ENCODE data around the gene GRB2. TPM values are rescaled to one million over a fixed set of nuclear protein-coding genes. Genes with fewer than 3 reads are reported as not detected.

The GRB2 gene
- total RNA-seq, 2 experiments from 2014 or later, result 167 to 179 TPM

DNA sequence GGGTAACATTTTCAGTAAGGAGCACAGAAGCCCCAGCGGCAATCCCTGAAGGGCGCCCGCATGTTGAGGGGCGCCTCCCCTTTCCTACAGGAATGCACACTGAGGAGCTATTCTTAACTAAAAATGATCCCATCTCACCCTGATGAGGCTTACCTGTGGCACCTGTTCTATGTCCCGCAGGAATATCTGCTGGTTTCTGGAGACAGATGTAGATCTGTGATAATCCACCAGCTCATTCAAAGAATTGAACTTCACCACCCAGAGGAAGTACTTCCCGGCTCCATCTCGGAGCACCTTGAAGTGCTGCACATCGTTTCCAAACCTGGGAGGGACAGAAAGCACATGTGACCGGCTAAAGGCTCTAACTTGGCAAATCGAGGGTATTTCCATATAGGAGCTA lies 84.0 kb downstream of the GRB2 start:
- H3K4me1 Mint-ChIP-seq (ENCODE audit: low read depth), result peaks cover 15% of the 10 kb centered on the region
- POLR2A ChIA-PET, result interaction anchor here (0.9 to 2.0 kb wide), 5 partner anchors 12 to 51 kb away, joined by 3 to 6 read pairs (median 3); partner anchors contain the start of genes MIF4GD and SLC25A19
- no peak overlapping the region for H3K4me3 Mint-ChIP-seq
- no peak overlapping the region for H3K27ac Mint-ChIP-seq
- H3K27me3 Mint-ChIP-seq, result no peaks in the 10 kb centered on the region
- H3K36me3 Mint-ChIP-seq (ENCODE audit: low read depth), result peaks cover 42% of the 10 kb centered on the region
- no peaks in the 10 kb centered on the region for H3K9me3 Mint-ChIP-seq
- intact Hi-C loops (cut with micrococcal nuclease), result no loop called here
- no peak for ATAC-seq
- no peak for DNase-seq
- TF ChIP-seq, protein P1, sequence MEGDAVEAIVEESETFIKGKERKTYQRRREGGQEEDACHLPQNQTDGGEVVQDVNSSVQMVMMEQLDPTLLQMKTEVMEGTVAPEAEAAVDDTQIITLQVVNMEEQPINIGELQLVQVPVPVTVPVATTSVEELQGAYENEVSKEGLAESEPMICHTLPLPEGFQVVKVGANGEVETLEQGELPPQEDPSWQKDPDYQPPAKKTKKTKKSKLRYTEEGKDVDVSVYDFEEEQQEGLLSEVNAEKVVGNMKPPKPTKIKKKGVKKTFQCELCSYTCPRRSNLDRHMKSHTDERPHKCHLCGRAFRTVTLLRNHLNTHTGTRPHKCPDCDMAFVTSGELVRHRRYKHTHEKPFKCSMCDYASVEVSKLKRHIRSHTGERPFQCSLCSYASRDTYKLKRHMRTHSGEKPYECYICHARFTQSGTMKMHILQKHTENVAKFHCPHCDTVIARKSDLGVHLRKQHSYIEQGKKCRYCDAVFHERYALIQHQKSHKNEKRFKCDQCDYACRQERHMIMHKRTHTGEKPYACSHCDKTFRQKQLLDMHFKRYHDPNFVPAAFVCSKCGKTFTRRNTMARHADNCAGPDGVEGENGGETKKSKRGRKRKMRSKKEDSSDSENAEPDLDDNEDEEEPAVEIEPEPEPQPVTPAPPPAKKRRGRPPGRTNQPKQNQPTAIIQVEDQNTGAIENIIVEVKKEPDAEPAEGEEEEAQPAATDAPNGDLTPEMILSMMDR (IDR thresholded peaks at IDR 0.05), result no peak
- CTCF ChIA-PET, result interaction anchor here (0.7 to 4.6 kb wide), 9 partner anchors 23 to 120 kb away, joined by 3 to 39 read pairs (median 8); partner anchors contain the start of gene GRB2

DNA sequence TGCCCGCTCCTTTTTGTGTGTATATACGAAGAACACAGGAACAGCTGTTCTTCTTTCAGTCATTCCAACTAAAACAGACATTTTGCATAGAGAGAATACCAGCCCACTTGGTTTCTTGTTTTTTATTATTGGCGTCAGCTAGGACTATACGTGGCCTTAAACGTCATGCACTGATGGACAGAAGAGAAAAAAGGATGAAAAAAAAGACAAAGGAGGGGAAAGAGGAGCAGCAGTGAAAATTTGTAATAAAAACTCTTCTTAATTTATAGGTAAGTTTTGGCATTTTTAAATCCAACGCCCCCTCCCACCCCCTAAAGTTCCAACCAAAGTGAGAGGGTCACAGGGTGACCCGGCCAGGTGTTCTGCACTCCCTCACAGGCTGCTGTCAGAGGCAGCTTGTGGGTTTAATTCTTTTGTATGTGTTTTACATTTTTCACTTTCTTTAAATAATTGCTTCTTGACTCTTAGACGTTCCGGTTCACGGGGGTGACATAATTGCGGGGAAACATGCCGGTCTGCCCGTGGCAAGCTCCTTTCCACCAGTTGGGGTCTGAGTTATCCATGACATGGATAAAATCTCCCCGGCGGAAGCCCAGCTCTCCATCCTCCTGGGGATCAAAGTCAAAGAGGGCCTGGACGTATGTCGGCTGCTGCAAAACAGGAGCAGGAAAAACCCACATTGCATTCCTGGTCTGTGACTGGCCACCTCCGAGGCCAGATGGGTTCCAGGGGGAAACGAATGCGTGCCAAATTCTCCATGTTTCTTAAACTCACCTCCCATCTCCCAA lies 85.4 kb downstream of the GRB2 start:
- no peak overlapping the region for H3K4me3 Mint-ChIP-seq
- ChIA-PET POLR2A (interaction anchor here (0.9 to 2.0 kb wide), 3 partner anchors 17 to 47 kb away, joined by 3 to 6 read pairs (median 5); no protein-coding TSS in a partner anchor), CTCF (interaction anchor here (1.2 to 4.6 kb wide), 6 partner anchors 28 to 93 kb away, joined by 3 to 39 read pairs (median 4); partner anchors contain the start of gene GRB2)
- H3K4me1 Mint-ChIP-seq (ENCODE audit: low read depth), result peaks cover 18% of the 10 kb centered on the region
- H3K27me3 Mint-ChIP-seq, result no peaks in the 10 kb centered on the region
- peak overlapping the region; percentile 36 for H3K27ac Mint-ChIP-seq
- intact Hi-C loops (cut with micrococcal nuclease), result no loop called here
- no peaks in the 10 kb centered on the region for H3K9me3 Mint-ChIP-seq
- DNase-seq (no peak), ATAC-seq (no peak)
- peaks cover 35% of the 10 kb centered on the region for H3K36me3 Mint-ChIP-seq (ENCODE audit: low read depth)
- TF ChIP-seq, protein P1 (IDR thresholded peaks at IDR 0.05), result no peak

DNA sequence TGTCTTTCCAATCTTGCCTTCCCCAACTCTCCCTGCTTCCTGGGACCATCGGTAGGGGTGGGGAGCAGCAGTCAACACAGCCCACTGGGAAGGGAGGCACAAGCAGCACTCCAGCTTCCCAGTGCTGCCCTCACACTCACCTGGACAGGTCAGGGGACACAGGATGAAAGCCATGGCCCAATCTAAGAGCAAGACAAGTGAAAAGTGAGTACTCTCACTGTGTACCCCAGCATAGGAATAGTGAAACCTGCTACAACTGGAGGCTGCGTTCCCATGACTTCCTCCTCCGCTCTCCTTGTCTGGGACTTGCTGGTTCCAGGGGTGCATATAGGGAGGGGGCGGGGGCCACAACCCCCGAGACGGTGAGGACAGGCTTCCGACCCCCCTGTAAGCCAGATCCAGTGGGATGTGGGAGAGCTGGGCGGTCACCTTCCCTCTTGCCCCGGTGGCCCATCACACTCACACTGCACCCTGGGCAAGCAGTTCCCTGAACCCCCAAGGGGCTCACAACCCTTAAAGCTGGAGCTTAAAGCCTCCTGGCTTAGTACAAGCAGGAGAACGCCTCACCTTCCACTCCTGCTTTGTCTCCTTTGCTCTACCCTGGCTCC lies 86.8 kb downstream of the GRB2 start:
- Mint-ChIP-seq H3K27me3 (no peaks in the 10 kb centered on the region), H3K9me3 (no peaks in the 10 kb centered on the region), H3K36me3 (ENCODE audit: low read depth) (peaks cover 30% of the 10 kb centered on the region), H3K27ac (peak overlapping the region; percentile 59), H3K4me3 (no peak overlapping the region), H3K4me1 (ENCODE audit: low read depth) (peaks cover 27% of the 10 kb centered on the region)
- POLR2A ChIA-PET, result interaction anchor here (1.0 to 1.2 kb wide), 3 partner anchors 29 to 87 kb away, joined by 3 to 5 read pairs (median 3); partner anchors contain the start of gene GRB2
- TF ChIP-seq, protein P1 (IDR thresholded peaks at IDR 0.05), result no peak
- DNase-seq (no peak), ATAC-seq (no peak)
- CTCF ChIA-PET, result no interaction called here
- intact Hi-C loops (cut with micrococcal nuclease), result no loop called here

DNA sequence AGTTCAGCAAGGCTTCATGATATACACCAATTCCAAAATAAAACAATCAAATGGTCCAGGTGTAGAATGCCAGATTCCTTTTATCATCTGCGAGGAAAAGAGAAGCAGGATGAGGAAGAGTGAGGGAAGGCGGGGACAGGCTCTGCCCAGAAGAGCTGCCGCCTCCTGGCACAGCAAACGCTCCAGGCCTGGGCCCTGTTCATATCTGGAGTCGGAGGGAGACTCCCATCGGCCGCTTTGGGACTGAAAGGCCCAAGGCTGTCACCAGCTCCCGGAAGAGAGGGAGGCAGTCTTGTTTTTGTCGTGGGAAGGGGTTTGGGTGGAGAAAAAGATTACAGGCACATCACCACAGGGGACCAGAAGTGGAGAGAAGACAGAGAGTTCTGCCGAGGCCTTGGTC lies 87.3 kb downstream of the GRB2 start:
- Mint-ChIP-seq H3K36me3 (ENCODE audit: low read depth) (peaks cover 26% of the 10 kb centered on the region), H3K4me3 (no peak overlapping the region), H3K27me3 (no peaks in the 10 kb centered on the region), H3K9me3 (no peaks in the 10 kb centered on the region), H3K4me1 (ENCODE audit: low read depth) (peaks cover 25% of the 10 kb centered on the region), H3K27ac (peak overlapping the region; percentile 44)
- TF ChIP-seq, protein P1 (IDR thresholded peaks at IDR 0.05), result no peak
- POLR2A ChIA-PET, result interaction anchor here (1.0 to 1.2 kb wide), 2 partner anchors 28 to 88 kb away, joined by 3 read pairs; partner anchors contain the start of gene GRB2
- intact Hi-C loops (cut with micrococcal nuclease), result no loop called here
- no peak for DNase-seq
- no peak for ATAC-seq
- CTCF ChIA-PET, result interaction anchor here (3.2 kb wide), 1 partner anchor 94 kb away, joined by 17 read pairs; no protein-coding TSS in a partner anchor
